ENCODE data around the gene HOXB2.

The HOXB2 gene

GRCh38 chr17:48592577-48592976 is 47.7 kb upstream of the HOXB2 start:
- peaks cover 29% of the 10 kb centered on the region for H3K27me3 ChIP-seq (ENCODE audit: insufficient read depth, low read length, poor library complexity)
- no peaks in the 10 kb centered on the region for H3K79me2 ChIP-seq (ENCODE audit: insufficient read depth, low read length)
- DNase-seq = no peak

DNA sequence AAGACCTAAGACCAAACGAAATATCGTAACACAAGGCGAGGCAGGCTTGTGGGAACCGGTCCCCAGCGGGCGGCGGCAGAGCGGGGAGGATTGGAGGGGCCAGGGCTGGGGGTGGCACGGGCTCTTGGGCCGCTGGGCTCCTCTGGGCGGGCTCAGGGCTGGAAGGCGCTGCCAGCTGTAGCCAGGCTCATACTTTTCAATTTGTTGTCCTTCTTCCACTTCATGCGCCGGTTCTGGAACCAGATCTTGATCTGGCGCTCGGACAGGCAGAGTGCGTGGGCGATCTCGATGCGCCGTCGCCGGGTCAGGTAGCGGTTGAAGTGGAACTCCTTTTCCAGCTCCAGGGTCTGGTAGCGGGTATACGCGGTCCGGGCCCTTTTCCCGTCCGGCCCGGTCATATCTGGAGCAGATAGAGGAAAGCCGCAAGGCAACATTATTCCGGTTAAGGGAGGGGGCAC is 47.2 kb upstream of the HOXB2 start:
- Histone ChIP-seq H3K9ac (ENCODE audit: low read depth, low read length) (no peak overlapping the region), H3K27ac (ENCODE audit: low read length) (no peak overlapping the region), H4K20me1 (ENCODE audit: insufficient read depth, low read length) (no peaks in the 10 kb centered on the region; the same call in 1 of the 2 replicates), H3K36me3 (ENCODE audit: insufficient read depth, low read length) (no peaks in the 10 kb centered on the region), H2AFZ (ENCODE audit: low read depth, low read length) (no peak overlapping the region), H3K27me3 (ENCODE audit: insufficient read depth, low read length, poor library complexity) (peaks cover 34% of the 10 kb centered on the region), H3K4me1 (ENCODE audit: insufficient read depth, low read length) (peaks cover 6% of the 10 kb centered on the region; the same call in 1 of the 2 replicates), H3K9me3 (ENCODE audit: insufficient read depth, low read length, severe bottlenecking) (no peaks in the 10 kb centered on the region), H3K79me2 (ENCODE audit: insufficient read depth, low read length) (no peaks in the 10 kb centered on the region), H3K4me2 (ENCODE audit: insufficient read depth, low read length) (no peak overlapping the region), H3K4me3 (ENCODE audit: low read depth in 1 of 2, low read length in 2 of 2) (no peak overlapping the region)
- ATAC-seq (ENCODE audit: insufficient read depth, low read depth) (no peak), DNase-seq (no peak)
- TF ChIP-seq EZH2 (IDR thresholded peaks at IDR 0.05; ENCODE audit: borderline replicate concordance, low read depth, low read length, severe bottlenecking) = no peak

More at GRCh38 chr17:48592577-48592976, 47.7 kb upstream of the HOXB2 start:
- no peak overlapping the region for H3K9ac ChIP-seq (ENCODE audit: low read depth, low read length)
- peaks cover 2% of the 10 kb centered on the region; the same call in 1 of the 2 replicates for H3K4me1 ChIP-seq (ENCODE audit: insufficient read depth, low read length)
- TF ChIP-seq EZH2 (IDR thresholded peaks at IDR 0.05; ENCODE audit: borderline replicate concordance, low read depth, low read length, severe bottlenecking) = no peak
- TF ChIP-seq, protein P1, sequence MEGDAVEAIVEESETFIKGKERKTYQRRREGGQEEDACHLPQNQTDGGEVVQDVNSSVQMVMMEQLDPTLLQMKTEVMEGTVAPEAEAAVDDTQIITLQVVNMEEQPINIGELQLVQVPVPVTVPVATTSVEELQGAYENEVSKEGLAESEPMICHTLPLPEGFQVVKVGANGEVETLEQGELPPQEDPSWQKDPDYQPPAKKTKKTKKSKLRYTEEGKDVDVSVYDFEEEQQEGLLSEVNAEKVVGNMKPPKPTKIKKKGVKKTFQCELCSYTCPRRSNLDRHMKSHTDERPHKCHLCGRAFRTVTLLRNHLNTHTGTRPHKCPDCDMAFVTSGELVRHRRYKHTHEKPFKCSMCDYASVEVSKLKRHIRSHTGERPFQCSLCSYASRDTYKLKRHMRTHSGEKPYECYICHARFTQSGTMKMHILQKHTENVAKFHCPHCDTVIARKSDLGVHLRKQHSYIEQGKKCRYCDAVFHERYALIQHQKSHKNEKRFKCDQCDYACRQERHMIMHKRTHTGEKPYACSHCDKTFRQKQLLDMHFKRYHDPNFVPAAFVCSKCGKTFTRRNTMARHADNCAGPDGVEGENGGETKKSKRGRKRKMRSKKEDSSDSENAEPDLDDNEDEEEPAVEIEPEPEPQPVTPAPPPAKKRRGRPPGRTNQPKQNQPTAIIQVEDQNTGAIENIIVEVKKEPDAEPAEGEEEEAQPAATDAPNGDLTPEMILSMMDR (IDR thresholded peaks at IDR 0.05; ENCODE audit: borderline replicate concordance, extremely low read depth, low read length, poor library complexity, severe bottlenecking) = no peak
- no peak for ATAC-seq (ENCODE audit: insufficient read depth, low read depth)
- no peak overlapping the region for H3K4me3 ChIP-seq (ENCODE audit: low read depth in 1 of 2, low read length in 2 of 2)
- H3K9me3 ChIP-seq (ENCODE audit: insufficient read depth, low read length, severe bottlenecking) = no peaks in the 10 kb centered on the region
- H3K36me3 ChIP-seq (ENCODE audit: insufficient read depth, low read length) = no peaks in the 10 kb centered on the region
- no peak overlapping the region for H3K4me2 ChIP-seq (ENCODE audit: insufficient read depth, low read length)
- H2AFZ ChIP-seq (ENCODE audit: low read depth, low read length) = no peak overlapping the region
- H3K27ac ChIP-seq (ENCODE audit: low read length) = no peak overlapping the region
- no peaks in the 10 kb centered on the region; the same call in 1 of the 2 replicates for H4K20me1 ChIP-seq (ENCODE audit: insufficient read depth, low read length)

DNA sequence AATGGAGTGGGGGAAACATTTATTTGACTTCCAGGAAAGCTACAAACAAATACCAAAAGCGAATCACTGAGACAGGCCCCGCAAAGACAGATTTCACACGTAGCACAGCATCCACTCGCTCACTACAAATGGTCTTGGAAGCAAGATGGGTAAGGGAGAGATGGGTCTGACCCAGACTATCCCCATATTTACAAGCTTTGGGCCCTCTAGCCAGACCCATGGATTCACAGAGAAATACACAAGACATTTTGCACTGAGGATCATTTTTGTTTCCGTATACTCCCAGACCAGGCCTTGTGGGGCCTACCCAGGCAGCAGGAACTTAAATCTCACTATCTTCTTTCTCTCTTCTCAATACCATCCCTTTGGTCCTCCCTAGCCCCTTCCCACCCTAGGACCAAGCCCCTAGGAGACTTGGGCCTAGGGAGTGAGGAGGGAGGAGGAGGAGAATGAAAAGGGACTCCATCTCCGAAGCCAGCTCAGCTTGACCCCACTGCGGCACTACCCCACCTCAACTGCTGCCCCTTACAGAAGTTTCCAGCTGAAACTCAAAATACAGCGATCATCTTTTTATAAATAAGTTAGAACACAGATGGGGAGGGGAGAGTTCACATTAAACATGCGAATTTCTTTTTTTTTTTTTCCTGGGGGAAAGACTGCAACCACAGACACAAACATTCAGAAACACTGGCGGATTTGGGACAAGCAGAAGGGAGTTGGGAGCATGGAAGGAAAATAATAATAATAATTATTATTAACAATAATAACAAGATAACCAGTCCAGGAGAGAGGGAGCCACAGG is 46.5 kb upstream of the HOXB2 start:
- Histone ChIP-seq H3K36me3 (ENCODE audit: insufficient read depth, low read length) (no peaks in the 10 kb centered on the region), H3K79me2 (ENCODE audit: insufficient read depth, low read length) (no peaks in the 10 kb centered on the region), H3K27ac (ENCODE audit: low read length) (no peak overlapping the region), H3K4me3 (ENCODE audit: low read depth in 1 of 2, low read length in 2 of 2) (no peak overlapping the region), H3K4me1 (ENCODE audit: insufficient read depth, low read length) (peaks cover 6% of the 10 kb centered on the region; the same call in 1 of the 2 replicates), H4K20me1 (ENCODE audit: insufficient read depth, low read length) (no peaks in the 10 kb centered on the region; the same call in 1 of the 2 replicates), H3K9ac (ENCODE audit: low read depth, low read length) (no peak overlapping the region), H2AFZ (ENCODE audit: low read depth, low read length) (no peak overlapping the region), H3K9me3 (ENCODE audit: insufficient read depth, low read length, severe bottlenecking) (no peaks in the 10 kb centered on the region), H3K4me2 (ENCODE audit: insufficient read depth, low read length) (no peak overlapping the region), H3K27me3 (ENCODE audit: insufficient read depth, low read length, poor library complexity) (peaks cover 40% of the 10 kb centered on the region)
- TF ChIP-seq, protein P1 (IDR thresholded peaks at IDR 0.05; ENCODE audit: borderline replicate concordance, extremely low read depth, low read length, poor library complexity, severe bottlenecking) = no peak
- TF ChIP-seq EZH2 (IDR thresholded peaks at IDR 0.05; ENCODE audit: borderline replicate concordance, low read depth, low read length, severe bottlenecking) = no peak
- no peak for DNase-seq
- no peak for ATAC-seq (ENCODE audit: insufficient read depth, low read depth)

- H4K20me1 ChIP-seq (ENCODE audit: insufficient read depth, low read length) = no peaks in the 10 kb centered on the region; the same call in 1 of the 2 replicates
- no peak for DNase-seq
- H3K9ac ChIP-seq (ENCODE audit: low read depth, low read length) = no peak overlapping the region
- H3K4me1 ChIP-seq (ENCODE audit: insufficient read depth, low read length) = peaks cover 6% of the 10 kb centered on the region; the same call in 1 of the 2 replicates
- H3K27ac ChIP-seq (ENCODE audit: low read length) = no peak overlapping the region
- H3K4me2 ChIP-seq (ENCODE audit: insufficient read depth, low read length) = no peak overlapping the region
- no peaks in the 10 kb centered on the region for H3K36me3 ChIP-seq (ENCODE audit: insufficient read depth, low read length)
- no peak overlapping the region for H2AFZ ChIP-seq (ENCODE audit: low read depth, low read length)
- H3K79me2 ChIP-seq (ENCODE audit: insufficient read depth, low read length) = no peaks in the 10 kb centered on the region
- H3K9me3 ChIP-seq (ENCODE audit: insufficient read depth, low read length, severe bottlenecking) = no peaks in the 10 kb centered on the region
- TF ChIP-seq, protein P1 (IDR thresholded peaks at IDR 0.05; ENCODE audit: borderline replicate concordance, extremely low read depth, low read length, poor library complexity, severe bottlenecking) = no peak
- no peak for TF ChIP-seq EZH2 (IDR thresholded peaks at IDR 0.05; ENCODE audit: borderline replicate concordance, low read depth, low read length, severe bottlenecking)
- H3K4me3 ChIP-seq (ENCODE audit: low read depth in 1 of 2, low read length in 2 of 2) = no peak overlapping the region
- ATAC-seq (ENCODE audit: insufficient read depth, low read depth) = no peak
- H3K27me3 ChIP-seq (ENCODE audit: insufficient read depth, low read length, poor library complexity) = peaks cover 40% of the 10 kb centered on the region
Observed at GRCh38 chr17:48590607-48591161, 45.8 kb upstream of the HOXB2 start.

All from DND-41 (cell line).